ENCODE measurements around the gene CAPZA1. TPM values are rescaled to one million over a fixed set of nuclear protein-coding genes. Genes with fewer than 3 reads are reported as not detected.

The CAPZA1 gene
- total RNA-seq, 1 experiment from 2014 or later, result 211 TPM

GRCh38 chr1:112677501-112677900 lies 57.9 kb downstream of the CAPZA1 start:
- Histone ChIP-seq H3K27me3 (no peaks in the 10 kb centered on the region), H3K4me1 (no peaks in the 10 kb centered on the region; the same call in 1 of the 2 replicates), H3K27ac (no peak overlapping the region), H3K36me3 (peaks cover 2% of the 10 kb centered on the region; the same call in 1 of the 2 replicates), H3K4me3 (no peak overlapping the region), H3K9me3 (replicated peaks) (no peaks in the 10 kb centered on the region)
- DNase-seq, result no peak

- no peak overlapping the region for H3K27ac ChIP-seq
- no peak overlapping the region for H3K4me3 ChIP-seq
- H3K36me3 ChIP-seq, result peaks cover 2% of the 10 kb centered on the region; the same call in 1 of the 2 replicates
- no peaks in the 10 kb centered on the region for H3K27me3 ChIP-seq
- no peaks in the 10 kb centered on the region for H3K9me3 ChIP-seq (replicated peaks)
- DNase-seq, result no peak
- H3K4me1 ChIP-seq, result no peaks in the 10 kb centered on the region; the same call in 1 of the 2 replicates
These were observed 59.0 kb downstream of the CAPZA1 start for GRCh38 chr1:112678605-112679004.

- Histone ChIP-seq H3K9me3 (replicated peaks) (no peaks in the 10 kb centered on the region), H3K27ac (no peak overlapping the region), H3K4me3 (no peak overlapping the region), H3K4me1 (peaks cover 17% of the 10 kb centered on the region), H3K27me3 (no peaks in the 10 kb centered on the region), H3K36me3 (0 out of 2 replicates have a peak, but pooled peaks cover 5% of the 10 kb centered on the region)
- no peak for DNase-seq
These were observed 66.3 kb downstream of the CAPZA1 start for GRCh38 chr1:112685913-112686312.

GRCh38 chr1:112686417-112686816 lies 66.8 kb downstream of the CAPZA1 start:
- Histone ChIP-seq H3K36me3 (peaks cover 5% of the 10 kb centered on the region), H3K9me3 (replicated peaks) (no peaks in the 10 kb centered on the region), H3K4me3 (no peak overlapping the region), H3K27me3 (no peaks in the 10 kb centered on the region), H3K27ac (no peak overlapping the region), H3K4me1 (peaks cover 17% of the 10 kb centered on the region)
- DNase-seq, result no peak

GRCh38 chr1:112686835-112687234 lies 67.2 kb downstream of the CAPZA1 start:
- H3K27ac ChIP-seq, result no peak overlapping the region
- no peaks in the 10 kb centered on the region for H3K9me3 ChIP-seq (replicated peaks)
- H3K4me3 ChIP-seq, result no peak overlapping the region
- H3K27me3 ChIP-seq, result no peaks in the 10 kb centered on the region
- DNase-seq, result no peak
- peaks cover 10% of the 10 kb centered on the region for H3K36me3 ChIP-seq
- H3K4me1 ChIP-seq, result peaks cover 17% of the 10 kb centered on the region

GRCh38 chr1:112687361-112687760 lies 67.7 kb downstream of the CAPZA1 start:
- Histone ChIP-seq H3K9me3 (replicated peaks) (no peaks in the 10 kb centered on the region), H3K27ac (no peak overlapping the region), H3K4me1 (peaks cover 17% of the 10 kb centered on the region), H3K4me3 (no peak overlapping the region), H3K27me3 (no peaks in the 10 kb centered on the region), H3K36me3 (peaks cover 14% of the 10 kb centered on the region)
- no peak for DNase-seq

- Histone ChIP-seq H3K9me3 (replicated peaks) (no peaks in the 10 kb centered on the region), H3K27ac (peak overlapping the region; percentile 62), H3K27me3 (no peaks in the 10 kb centered on the region), H3K36me3 (peaks cover 19% of the 10 kb centered on the region), H3K4me3 (no peak overlapping the region), H3K4me1 (peaks cover 17% of the 10 kb centered on the region)
- no peak for DNase-seq
These were observed 68.3 kb downstream of the CAPZA1 start for GRCh38 chr1:112687785-112688496.

- H3K27me3 ChIP-seq, result no peaks in the 10 kb centered on the region
- peak overlapping the region; percentile 29 for H3K4me3 ChIP-seq
- peaks cover 17% of the 10 kb centered on the region for H3K4me1 ChIP-seq
- H3K27ac ChIP-seq, result peak overlapping the region; percentile 62
- H3K9me3 ChIP-seq (replicated peaks), result no peaks in the 10 kb centered on the region
- peaks cover 24% of the 10 kb centered on the region for H3K36me3 ChIP-seq
- DNase-seq, result peak; percentile 78 to 88
These were observed 69.2 kb downstream of the CAPZA1 start for GRCh38 chr1:112688781-112689193.

GRCh38 chr1:112689196-112689841 lies 69.7 kb downstream of the CAPZA1 start:
- no peak for DNase-seq
- no peaks in the 10 kb centered on the region for H3K9me3 ChIP-seq (replicated peaks)
- H3K36me3 ChIP-seq, result peaks cover 29% of the 10 kb centered on the region
- H3K4me3 ChIP-seq, result peak overlapping the region; percentile 29
- peaks cover 17% of the 10 kb centered on the region for H3K4me1 ChIP-seq
- no peaks in the 10 kb centered on the region for H3K27me3 ChIP-seq
- H3K27ac ChIP-seq, result peak overlapping the region; percentile 62

GRCh38 chr1:112689842-112690237 lies 70.2 kb downstream of the CAPZA1 start:
- Histone ChIP-seq H3K4me3 (no peak overlapping the region), H3K27ac (no peak overlapping the region; the same call in 1 of the 2 replicates), H3K9me3 (replicated peaks) (no peaks in the 10 kb centered on the region), H3K27me3 (no peaks in the 10 kb centered on the region), H3K36me3 (peaks cover 33% of the 10 kb centered on the region), H3K4me1 (peaks cover 17% of the 10 kb centered on the region)
- no peak for DNase-seq

GRCh38 chr1:112692681-112693080 lies 73.0 kb downstream of the CAPZA1 start:
- no peaks in the 10 kb centered on the region for H3K27me3 ChIP-seq
- DNase-seq, result no peak
- no peaks in the 10 kb centered on the region for H3K9me3 ChIP-seq (replicated peaks)
- no peak overlapping the region for H3K4me3 ChIP-seq
- peaks cover 47% of the 10 kb centered on the region for H3K36me3 ChIP-seq
- H3K27ac ChIP-seq, result no peak overlapping the region
- peaks cover 17% of the 10 kb centered on the region for H3K4me1 ChIP-seq

- DNase-seq, result no peak
- Histone ChIP-seq H3K27me3 (no peaks in the 10 kb centered on the region), H3K36me3 (peaks cover 51% of the 10 kb centered on the region), H3K9me3 (replicated peaks) (no peaks in the 10 kb centered on the region), H3K4me3 (no peak overlapping the region), H3K4me1 (peaks cover 7% of the 10 kb centered on the region), H3K27ac (no peak overlapping the region)
These were observed 74.2 kb downstream of the CAPZA1 start for GRCh38 chr1:112693821-112694220.

GRCh38 chr1:112694363-112694929 lies 74.8 kb downstream of the CAPZA1 start:
- Histone ChIP-seq H3K9me3 (replicated peaks) (no peaks in the 10 kb centered on the region), H3K27ac (no peak overlapping the region), H3K4me1 (peaks cover 2% of the 10 kb centered on the region), H3K36me3 (peaks cover 55% of the 10 kb centered on the region), H3K4me3 (no peak overlapping the region), H3K27me3 (no peaks in the 10 kb centered on the region)
- DNase-seq, result no peak

- H3K27ac ChIP-seq, result no peak overlapping the region
- no peaks in the 10 kb centered on the region for H3K9me3 ChIP-seq (replicated peaks)
- no peak overlapping the region for H3K4me3 ChIP-seq
- H3K27me3 ChIP-seq, result no peaks in the 10 kb centered on the region
- H3K36me3 ChIP-seq, result peaks cover 57% of the 10 kb centered on the region
- DNase-seq, result no peak
- peaks cover 2% of the 10 kb centered on the region; the same call in 1 of the 2 replicates for H3K4me1 ChIP-seq
These were observed 75.6 kb downstream of the CAPZA1 start for GRCh38 chr1:112695276-112695675.

All from SJCRH30 (cell line).